Stimulated activated CD8-positive, alpha-beta memory T cell treated with anti-CD3 and anti-CD28 coated beads, Interleukin-15, amount 100 ng/mL, for 1 hour (primary cell): Measurements from ENCODE around the gene AMFR.
A peak's percentile ranks its signal among the peaks of the same experiment; 100 is the strongest.

Experiments
- DNase-seq: peaks from one replicate; pipeline ENCODE4 v3.0.0-alpha.2; 2020; ENCODE audit warnings: low read depth

Gene AMFR

DNA sequence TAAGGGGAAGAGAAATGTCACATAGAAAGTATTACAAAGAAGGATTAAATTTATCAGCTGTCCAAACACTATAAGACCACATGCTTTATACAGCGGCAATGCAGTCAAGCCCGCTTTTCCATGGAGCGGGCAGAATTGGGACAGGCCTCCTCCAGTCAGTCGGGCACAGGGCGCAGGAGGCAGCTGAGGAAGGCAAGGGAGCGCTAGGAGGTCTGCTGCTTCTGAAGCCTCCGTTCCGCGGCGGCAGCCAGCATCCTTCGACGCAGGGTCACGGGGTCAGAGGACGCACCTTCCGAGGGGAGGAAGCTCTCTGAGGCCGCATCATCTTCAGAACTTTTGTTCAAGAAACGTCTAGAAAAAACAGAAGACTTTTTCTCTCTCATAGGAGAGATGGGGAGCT lies 62.6 kb downstream of the AMFR start:
- DNase-seq = no peak

DNA sequence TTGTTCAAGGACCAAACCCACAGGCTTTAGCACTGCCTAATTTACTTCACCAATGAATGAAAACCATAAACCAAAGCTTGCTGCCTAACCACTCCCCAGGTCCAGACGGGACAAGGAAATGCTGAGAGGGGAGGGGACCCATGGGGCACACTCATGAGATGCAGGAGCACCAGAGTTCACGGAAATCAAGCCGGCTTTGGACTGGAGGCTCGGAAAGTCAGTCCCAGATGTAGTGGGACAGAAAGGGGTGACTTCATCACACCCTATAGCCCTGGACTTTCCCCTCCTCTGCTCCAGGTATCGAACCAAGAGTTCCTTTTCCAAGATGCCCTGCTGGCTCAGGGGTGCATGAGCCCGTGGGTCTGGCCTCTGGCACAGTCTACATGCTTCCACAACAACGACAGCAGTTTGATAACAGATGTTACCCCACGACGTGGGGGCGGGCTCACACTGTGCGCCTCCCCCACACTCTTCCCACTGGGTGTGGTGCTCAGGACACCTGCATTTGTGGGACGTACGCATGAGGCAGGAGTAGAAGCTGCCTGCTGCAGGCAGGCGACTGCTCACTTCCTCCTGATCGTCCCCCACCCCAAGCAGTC lies 63.2 kb downstream of the AMFR start:
- DNase-seq = no peak

DNA sequence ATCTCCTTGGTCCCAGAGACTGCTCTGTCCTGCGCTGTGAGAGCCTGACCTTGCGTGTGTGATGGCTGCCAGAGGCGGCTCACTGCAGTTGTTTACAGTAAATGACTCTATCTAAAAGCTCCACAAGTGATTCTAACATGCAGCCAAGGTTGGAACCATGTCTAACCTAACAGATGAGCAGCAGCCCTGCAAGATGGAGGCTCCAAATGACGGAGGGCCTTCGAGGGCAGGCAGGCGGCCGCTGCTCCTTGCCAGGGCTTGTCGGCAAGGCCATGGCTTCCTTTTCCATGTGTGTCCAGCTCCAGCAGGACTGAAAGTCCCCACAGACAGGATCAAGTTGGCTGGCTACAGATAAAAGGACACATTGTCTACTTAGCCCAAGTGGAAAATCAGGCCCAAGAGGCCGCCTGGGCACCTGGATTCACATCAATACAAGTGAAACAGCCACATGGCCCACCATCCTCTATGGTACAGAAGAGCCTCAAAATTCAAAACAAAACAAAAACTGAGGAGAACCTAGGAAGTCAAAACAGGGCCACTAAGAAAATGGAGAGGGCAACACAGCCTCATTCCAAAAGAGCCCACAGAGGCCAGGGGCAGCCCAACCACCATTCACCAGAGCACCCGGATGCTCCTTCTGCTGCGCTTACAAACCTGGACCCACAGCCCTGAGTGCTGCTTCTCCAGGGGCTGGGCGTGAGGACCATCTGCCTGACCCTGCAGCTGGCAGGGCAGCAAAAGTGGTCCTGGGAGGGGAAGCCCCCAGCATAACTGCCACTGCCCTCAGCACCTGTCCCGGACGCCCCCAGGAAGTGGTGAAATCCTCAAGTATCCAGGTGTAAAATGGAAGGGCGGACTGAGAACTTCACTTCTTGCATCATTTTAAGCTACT lies 65.0 kb downstream of the AMFR start:
- DNase-seq = no peak

DNA sequence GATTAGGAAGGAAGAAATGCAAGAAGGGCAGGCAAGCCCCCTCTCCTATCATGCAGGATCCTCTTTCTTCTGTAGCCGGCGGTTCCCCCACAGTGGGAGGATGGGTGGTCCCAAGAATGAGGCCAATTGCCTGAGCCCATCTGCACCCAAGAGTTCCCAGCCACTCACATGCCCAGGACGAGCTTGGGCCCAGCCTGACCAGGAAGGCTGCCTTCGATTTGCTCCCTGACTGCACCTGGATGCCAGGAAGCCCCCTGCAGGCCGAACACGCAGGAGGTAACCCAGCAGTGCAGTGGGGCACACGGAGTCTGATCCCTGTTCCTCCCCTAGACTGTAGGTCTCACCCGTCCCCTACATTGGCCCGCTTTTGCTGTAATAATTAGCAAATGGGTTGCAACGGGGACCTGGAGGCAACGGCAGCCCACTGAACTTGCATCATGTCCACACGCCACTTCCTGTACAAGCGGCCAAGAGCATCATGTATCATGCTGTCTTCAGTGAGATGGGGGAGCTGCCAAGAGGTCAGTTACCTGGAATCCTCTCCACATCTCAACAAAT lies 67.5 kb downstream of the AMFR start:
- DNase-seq = no peak

DNA sequence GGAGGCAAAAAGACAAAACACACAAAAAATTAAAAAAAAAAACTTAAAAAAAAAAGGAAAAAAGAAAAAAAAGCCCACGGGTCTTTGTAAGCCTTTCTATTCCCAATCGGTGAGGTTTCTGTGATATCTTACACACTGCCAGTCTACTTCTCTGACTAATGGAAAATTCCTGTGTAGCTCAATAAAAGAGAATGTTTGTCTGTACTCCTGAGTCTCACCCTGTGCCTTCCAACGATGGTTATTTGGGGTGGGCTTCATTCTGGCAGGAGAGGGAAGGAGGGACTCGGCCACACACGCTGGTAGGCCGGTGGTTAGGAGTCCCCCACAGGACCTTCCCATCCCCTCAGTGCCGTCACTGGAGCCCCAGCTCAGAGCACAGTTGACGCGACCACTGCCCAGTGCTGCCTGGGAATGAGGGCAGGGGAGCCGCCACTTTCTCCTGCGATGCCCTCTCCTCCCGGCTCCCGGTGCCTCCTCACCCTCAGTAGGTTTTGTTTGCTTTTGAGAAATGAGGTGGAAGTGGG lies 68.0 kb downstream of the AMFR start:
- DNase-seq = no peak

DNA sequence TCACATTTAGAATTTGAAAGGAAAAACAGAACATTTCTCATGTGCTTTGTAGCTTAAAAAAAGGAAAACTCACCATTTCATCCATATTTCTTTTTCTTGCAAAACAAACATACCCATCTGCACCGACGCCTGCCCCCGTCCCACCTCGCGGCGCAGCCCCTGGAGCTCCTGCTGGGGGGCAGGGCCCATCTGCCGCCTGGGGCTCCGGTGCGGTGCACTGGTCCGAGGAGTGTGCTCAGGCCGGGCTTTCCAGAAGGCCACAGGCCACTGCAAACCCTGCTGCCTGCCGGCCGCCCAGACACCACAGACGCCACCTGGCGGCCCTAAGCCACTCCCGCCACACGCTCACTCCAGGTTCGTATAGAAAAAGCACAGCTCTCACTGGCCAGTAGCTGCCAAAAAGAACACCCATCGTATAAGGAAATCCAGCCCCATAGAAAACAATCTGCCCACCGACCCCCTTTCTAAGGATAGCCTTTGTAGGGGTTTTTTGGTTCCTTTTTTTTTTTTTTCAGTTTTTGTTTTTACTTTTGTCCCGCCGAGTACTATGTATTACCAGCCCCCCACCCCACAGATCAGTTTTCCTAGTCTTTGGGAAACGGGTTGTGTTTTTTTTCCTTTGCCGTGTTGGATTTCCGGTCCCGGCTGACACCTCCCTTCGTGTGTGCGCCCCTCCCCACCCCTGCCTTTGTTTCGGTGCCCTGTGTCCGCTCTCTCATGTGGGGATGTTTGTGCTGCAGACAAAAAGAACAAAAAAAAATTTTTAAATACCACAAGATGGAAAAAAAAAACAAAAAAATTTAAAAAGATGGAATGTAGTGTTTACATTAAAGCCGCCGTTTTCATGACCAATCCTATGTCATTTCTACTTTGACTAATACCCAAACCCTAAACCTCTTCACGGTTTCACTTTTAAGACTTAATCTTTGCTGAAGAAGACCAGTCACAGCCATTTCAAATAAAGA lies 68.8 kb downstream of the AMFR start:
- peak; percentile 31 for DNase-seq

DNA sequence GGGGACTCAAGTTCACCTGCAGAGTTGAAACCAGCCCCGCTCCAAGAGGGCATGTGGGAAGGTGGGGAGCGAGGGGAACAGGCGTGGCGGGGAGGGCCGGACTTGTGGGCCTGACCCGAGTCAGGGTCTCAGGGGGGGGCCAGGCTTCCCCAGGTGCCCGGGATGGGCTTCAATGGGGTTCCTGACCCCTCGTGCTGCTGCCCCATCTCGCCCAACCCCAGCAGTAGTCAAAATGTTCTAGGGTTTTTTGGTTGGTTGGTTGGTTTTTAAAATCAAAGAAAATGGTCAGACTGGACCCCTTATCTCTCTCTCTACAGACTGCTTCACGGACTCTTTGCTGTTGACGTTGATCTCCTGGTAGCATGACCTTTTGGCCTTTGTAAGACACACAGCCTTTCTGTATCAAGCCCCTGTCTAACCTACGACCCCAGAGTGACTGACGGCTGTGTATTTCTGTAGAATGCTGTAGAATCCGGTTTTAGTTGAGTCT lies 69.5 kb downstream of the AMFR start:
- no peak for DNase-seq

DNA sequence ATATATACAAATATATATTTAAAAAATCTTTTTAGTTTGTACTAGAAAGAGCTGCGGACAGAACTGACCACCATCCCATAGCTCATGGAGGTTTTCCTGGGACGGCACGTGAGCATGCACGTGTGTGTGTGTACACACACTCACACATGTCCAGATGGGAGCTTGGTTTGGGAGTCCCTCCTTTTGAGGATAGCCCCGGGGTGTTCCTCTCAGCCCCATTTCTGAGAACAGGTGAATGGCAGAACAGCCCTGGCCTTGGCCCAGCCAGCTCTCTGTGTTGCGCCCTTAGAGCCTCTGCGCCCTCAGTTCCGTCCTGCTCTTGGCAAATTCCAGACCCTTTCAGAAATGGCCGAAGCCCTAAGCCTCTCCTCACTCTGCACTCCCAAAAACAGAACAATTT lies 70.1 kb downstream of the AMFR start:
- no peak for DNase-seq

DNA sequence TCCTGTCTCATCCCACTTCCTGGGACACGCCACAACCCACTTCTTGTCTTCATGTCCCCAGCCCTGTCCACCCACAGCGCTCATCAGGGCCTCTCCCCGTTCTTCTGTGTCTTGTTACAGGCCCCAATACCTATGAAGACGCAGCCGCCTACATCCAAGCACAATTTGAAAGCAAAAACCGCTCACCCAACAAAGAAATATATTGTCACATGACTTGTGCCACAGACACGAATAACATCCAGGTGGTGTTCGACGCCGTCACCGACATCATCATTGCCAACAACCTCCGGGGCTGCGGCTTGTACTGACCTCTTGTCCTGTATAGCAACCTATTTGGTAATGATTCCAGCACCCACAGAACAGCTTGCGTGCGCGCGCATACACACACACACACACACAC lies 70.6 kb downstream of the AMFR start:
- no peak for DNase-seq

DNA sequence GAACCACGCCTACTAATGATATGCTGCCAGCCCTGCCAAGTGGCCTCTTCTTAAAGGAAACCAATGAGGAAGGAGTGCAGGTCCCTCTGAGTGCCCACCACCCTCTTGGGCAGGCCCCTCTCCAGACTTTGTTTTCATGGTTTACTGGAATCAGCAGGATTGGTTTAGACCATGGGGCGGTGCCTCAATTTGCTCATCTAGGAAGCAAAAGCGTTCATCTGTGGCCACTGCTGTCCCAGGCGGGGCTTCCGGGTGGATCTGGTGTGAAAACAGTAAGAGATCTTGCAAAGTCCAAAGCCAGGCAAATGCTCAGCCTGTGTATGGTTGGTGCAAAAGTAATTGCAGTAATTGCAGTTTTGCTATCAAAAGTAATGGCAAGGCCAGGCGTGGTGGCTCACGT lies 71.3 kb downstream of the AMFR start:
- DNase-seq = no peak

DNA sequence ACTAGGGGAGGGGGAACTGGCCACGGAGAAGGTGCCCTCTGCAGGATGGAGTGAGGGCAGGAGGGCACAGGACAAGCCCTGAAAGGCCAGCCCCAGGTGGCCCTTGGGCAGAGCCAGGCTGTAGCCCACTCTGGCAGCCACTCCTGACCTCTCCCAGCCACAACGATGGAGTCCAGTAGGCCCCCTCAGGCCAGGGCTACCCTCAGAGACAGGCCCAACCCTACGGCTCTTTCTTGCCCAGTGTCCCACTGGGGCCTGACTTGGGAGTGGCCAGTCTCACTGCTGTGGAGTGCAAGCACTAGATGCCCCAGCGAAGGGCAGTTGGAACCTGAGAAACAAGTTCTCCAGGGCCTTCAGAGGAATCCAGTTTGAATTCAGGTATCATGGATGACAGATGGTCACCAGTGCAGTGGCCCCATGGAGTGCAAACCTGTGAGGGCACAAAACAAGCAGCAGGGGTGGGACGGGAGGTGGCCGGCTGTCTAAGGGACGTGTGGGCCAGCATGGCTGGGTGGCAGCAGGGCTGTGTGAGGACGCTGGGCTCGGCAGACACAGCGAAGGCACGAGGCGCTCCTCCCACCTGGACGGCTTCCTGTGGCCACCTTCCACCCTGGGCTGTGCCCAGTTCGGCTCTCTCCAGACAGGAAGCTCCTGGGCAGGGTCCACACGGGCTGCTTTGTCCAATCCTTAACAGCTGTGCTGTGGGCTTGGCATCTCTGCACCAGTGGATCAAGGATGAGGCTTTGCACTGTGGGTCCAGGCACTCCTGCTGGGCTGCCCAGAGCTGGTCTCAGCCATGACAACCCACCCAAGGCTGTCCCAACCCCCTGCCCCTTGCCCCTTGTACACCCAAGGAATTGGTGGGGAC lies 72.1 kb downstream of the AMFR start:
- DNase-seq = no peak

DNA sequence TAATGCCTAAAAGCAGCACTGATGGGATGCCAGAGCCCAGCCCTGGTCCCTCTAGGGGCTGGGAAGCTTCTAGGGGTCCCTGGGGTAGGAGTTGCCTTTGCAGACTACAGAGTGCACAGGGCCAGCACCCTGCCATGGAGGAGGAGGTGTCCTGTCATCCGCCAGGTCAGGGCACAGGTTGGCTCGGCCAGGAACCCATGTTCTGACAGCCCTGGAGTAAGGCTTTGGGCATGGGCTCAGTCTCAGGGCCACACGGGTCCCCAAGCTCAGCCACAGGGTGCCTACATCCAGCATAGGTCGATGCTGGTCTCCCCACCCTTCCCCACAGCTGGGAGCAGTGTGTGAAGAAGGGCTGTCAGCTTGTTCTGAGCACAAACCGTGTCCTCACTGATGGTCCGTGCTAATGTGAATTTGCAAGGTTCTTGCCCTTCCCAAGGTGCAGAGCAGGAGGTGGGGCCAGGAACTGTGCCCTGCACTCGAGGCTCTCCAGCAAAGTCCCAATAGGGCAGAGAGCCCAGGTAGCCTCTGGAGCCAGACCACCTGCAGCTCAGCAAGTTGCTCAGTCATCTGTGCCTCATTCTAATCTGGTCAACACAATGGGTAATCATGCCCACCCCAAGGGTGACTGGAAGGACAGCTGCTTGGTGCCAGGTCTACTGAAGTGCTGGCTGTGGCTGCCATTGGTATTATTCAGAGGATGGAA lies 72.8 kb downstream of the AMFR start:
- no peak for DNase-seq

DNA sequence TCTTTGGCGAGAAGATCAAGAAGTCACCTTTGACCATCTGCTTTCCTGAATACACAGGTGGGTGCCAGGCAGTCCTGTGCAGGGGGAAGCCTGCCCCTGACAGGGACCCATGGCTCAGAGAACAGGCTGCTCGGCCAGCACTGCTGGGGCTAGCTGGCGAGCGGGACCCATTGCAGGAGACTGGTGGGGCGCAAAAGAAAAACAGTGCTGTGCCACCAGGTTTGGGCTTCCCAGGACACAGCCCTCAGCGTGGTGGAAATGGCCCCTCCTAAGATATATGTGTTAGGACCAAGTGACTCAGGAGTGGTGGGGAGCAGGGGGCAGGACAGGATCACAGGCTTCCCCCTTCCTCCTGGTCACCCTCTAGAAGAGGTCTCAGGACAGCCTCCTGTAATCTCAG lies 73.9 kb downstream of the AMFR start:
- DNase-seq = no peak

DNA sequence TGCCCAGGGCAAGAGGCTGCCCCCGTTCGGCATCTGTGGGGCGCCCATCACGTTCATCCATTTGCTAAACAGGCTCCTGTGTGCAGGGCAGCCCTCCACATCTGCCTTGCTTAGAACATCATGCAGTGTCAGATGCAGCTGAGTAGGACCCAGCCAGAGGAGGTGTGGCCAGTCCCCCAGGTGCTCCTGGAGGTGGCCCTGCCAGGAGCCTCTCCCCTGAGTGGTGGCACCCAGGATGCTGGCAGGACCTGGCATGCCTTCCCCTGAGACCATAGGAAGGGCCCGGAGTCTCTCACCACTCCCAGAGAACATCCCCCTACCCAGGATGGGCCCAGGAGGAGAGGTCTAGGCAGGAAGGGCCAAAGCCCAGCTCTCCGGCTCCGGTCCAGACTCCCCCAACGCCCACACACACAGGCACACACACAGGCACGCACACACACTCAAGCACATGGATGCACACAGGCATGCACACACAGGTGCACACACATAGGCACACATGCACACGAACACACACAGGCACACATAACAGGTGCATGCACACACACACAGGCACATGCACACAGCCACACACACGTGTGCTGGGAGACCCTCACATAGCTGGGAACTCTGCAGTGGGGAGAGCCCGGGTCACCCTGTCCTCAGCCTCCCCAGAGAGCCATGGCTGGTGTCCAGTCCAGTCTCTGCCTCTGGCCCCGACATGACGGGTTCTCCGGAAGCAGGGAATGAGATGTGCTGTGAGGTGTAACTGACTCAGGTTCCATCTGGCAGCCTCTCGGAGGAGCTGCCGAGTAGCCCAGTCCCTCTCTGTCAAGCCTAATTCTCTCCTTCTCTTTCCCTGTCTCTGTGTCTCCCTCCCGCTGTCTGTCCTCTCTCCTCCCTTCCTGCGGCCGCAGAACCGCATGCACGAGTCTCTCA lies 74.6 kb downstream of the AMFR start:
- no peak for DNase-seq

DNA sequence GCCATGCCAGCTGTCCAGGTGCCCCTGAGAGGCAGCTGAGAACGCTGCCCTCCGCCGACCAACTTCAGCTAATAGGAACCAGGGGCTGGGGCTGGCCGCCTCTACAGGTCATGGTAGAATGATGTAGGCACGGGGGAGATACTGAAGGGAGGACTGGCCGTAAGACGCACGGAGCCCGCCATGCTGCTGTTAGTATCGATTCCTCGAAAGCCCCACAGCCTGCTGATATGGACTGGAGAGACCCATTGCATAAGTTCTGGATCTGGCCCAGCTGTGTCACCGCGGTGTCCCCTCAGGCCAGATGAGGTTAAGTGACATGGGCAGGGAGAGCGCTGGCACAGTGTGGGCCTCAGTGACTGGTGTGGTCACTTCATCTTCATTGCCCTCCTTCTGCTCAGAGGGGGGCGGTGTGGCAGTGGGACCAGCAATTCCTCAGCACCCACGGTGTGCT lies 75.6 kb downstream of the AMFR start:
- DNase-seq = no peak

DNA sequence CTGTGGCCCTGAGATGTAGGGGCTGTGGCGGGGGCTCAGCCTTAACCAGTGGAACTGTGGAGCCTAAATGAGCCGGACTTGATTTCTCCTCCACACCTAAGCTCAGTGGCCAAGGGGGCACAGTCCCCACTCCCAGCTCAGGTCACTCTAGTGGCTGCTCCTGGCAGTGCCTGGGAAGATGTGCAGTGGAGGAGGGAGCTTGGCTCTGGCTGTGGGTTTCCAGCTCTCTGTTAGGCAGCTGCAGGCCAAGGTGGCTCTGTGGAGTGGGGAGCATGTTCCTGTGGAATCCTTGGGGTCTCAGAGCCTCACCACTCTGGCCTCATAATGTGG lies 76.3 kb downstream of the AMFR start:
- DNase-seq = no peak

DNA sequence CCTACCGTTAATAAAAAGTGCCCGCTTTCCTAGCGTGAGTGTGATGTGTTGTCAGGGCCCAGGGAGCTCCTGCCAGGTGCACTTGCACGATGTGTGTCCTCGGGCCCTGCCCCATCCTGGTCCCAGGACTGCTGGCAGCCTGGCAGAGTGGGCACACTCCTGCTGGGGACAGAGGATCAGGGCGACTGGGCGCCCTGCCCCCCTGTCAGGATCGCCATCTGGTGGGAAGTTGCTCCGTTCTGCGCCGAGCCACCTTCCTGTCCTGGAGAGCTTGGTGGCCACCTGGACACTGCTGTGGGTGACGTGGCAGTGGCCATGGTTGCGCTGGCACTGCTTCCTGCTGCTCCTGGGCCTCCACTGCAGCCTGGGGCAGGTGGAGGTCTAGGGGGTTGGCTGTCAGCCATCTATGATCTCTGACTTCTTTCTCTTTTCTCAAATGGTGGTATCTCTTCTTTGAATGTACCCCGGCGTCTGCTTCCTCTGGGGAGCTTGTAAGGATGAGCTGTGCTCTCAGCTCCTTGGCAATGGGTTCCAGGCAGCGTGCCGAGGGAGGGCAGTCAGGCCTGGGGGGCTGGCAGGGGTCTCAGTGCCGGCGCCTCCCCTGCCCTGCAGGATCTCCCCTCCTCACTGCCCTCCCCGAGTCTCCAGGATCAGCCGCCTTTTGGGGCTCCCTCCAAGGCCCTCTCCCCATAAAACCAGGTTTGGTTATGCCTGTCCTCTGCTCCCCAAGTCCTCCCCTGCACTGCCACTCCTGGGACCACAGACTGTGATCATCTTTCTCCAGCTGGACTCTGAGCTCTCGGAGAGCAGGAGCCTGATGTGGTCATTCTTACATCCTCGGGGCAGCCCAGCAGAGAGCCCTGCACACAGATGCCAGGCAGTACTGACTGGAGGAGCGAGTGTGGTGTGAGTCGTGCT lies 76.9 kb downstream of the AMFR start:
- no peak for DNase-seq

DNA sequence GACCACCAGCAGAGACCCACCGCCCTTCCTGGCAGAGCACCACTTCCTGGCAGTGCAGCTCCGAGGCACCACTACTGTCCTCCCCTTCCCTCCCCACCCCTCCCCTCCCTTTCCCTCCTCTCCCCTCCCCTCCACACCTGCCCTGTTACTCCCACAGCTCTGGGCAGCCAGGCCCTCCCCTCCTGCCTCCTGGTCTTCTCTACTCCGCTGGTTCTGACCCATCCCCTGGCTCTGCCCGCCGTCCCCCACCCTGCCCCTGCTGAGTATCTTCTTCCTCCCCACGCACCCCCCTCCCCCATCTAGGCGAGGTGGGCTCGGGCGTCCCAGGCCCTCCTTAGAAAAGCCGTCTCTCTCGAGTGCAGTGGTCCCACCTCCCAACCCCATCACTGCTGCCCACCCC lies 77.7 kb downstream of the AMFR start:
- no peak for DNase-seq
